PC-3 (cell line): ENCODE measurements around the gene FDXACB1.

Experiments
- CTCF ChIP-seq: fragments of 300-600 bp; sonication (generic); conservative IDR thresholded peaks from 2 replicates; pipeline ENCODE4 v1.5.1; 2017; ENCODE audit warnings: antibody characterized with exemption, low read depth, mild to moderate bottlenecking, low read length
- EZH2 ChIP-seq: fragments of 300-600 bp; sonication (generic); IDR thresholded peaks from one replicate; pipeline ENCODE4 v1.6.1; 2017; ENCODE audit warnings: antibody characterized with exemption, mild to moderate bottlenecking, low read length; ENCODE audit not compliant: unreplicated experiment
- EZH2phosphoT487 ChIP-seq: fragments of 300-600 bp; sonication (generic); IDR thresholded peaks from 2 replicates; pipeline ENCODE4 v1.6.1; 2018; ENCODE audit warnings: mild to moderate bottlenecking, antibody characterized with exemption, low read length, borderline replicate concordance

- TF ChIP-seq CTCF = no peak
- no peak for TF ChIP-seq EZH2
- no peak for TF ChIP-seq EZH2phosphoT487
These were observed 30.4 kb upstream of the FDXACB1 start for GRCh38 chr11:111909378-111909777.
